BE2C (cell line): ENCODE data around the gene ENTREP1.
"Not testable (repeated sequence)": the region's sequence is repeated elsewhere in the genome, so short reads cannot be mapped to it uniquely, and the experiment has no call there.

ENCODE experiments used
- DNase-seq: peaks from one replicate; pipeline ENCODE4 v3.0.0-alpha.2; 2020
- H3K27me3 ChIP-seq: fragments of 250-450 bp; sonication (Bioruptor Pico); 2 replicates; pipeline ENCODE4 v1.5.1; 2020; ENCODE audit warnings: mild to moderate bottlenecking
- H3K36me3 ChIP-seq: fragments of 250-450 bp; sonication (Bioruptor Pico); 2 replicates; pipeline ENCODE4 v1.5.1; 2020; ENCODE audit warnings: mild to moderate bottlenecking
- H3K4me1 ChIP-seq: fragments of 250-450 bp; sonication (Bioruptor Pico); 2 replicates; pipeline ENCODE4 v1.5.1; 2020
- H3K4me3 ChIP-seq: 2 replicates; pipeline ENCODE4 v1.5.1; 2011; ENCODE audit warnings: low read depth, low read length
- H3K9me3 ChIP-seq: fragments of 250-450 bp; sonication (Bioruptor Pico); 2 replicates; pipeline ENCODE4 v1.5.1; 2020
- CTCF ChIP-seq: IDR thresholded peaks from 2 replicates; pipeline ENCODE4 v1.5.1; 2012; ENCODE audit warnings: mild to moderate bottlenecking, low read depth, low read length

Gene ENTREP1

GRCh38 chr9:69303331-69303730, 21.7 kb upstream of the ENTREP1 start:
- H3K4me3 ChIP-seq = no peak overlapping the region
- no peaks in the 10 kb centered on the region for H3K9me3 ChIP-seq
- H3K36me3 ChIP-seq = no peaks in the 10 kb centered on the region
- no peaks in the 10 kb centered on the region for H3K4me1 ChIP-seq
- no peak for DNase-seq
- no peaks in the 10 kb centered on the region; the same call in 1 of the 2 replicates for H3K27me3 ChIP-seq
- TF ChIP-seq CTCF = no peak

- DNase-seq, H3K4me3 ChIP-seq: not testable (repeated sequence)
These were observed 18.0 kb upstream of the ENTREP1 start for GRCh38 chr9:69306895-69307445.

GRCh38 chr9:69307446-69308205, 17.4 kb upstream of the ENTREP1 start:
- no peak for DNase-seq
- TF ChIP-seq CTCF = no peak
- H3K4me3 ChIP-seq = no peak overlapping the region
- no peaks in the 10 kb centered on the region for H3K36me3 ChIP-seq
- H3K4me1 ChIP-seq = no peaks in the 10 kb centered on the region
- H3K9me3 ChIP-seq = no peaks in the 10 kb centered on the region
- no peaks in the 10 kb centered on the region; the same call in 1 of the 2 replicates for H3K27me3 ChIP-seq

More at GRCh38 chr9:69306895-69307445, 18.0 kb upstream of the ENTREP1 start:
- H3K36me3 ChIP-seq, H3K27me3 ChIP-seq, H3K9me3 ChIP-seq, H3K4me1 ChIP-seq: not testable (repeated sequence)

GRCh38 chr9:69308206-69308931, 16.6 kb upstream of the ENTREP1 start:
- no peak for TF ChIP-seq CTCF
- Histone ChIP-seq H3K4me3 (no peak overlapping the region), H3K4me1 (no peaks in the 10 kb centered on the region), H3K27me3 (no peaks in the 10 kb centered on the region; the same call in 1 of the 2 replicates), H3K9me3 (no peaks in the 10 kb centered on the region), H3K36me3 (no peaks in the 10 kb centered on the region)
- DNase-seq = no peak

GRCh38 chr9:69313175-69313574, 11.8 kb upstream of the ENTREP1 start:
- Histone ChIP-seq H3K36me3 (no peaks in the 10 kb centered on the region), H3K4me1 (no peaks in the 10 kb centered on the region), H3K4me3 (no peak overlapping the region), H3K9me3 (no peaks in the 10 kb centered on the region), H3K27me3 (no peaks in the 10 kb centered on the region)
- no peak for DNase-seq
- no peak for TF ChIP-seq CTCF

GRCh38 chr9:69314547-69314946, 10.5 kb upstream of the ENTREP1 start:
- no peaks in the 10 kb centered on the region for H3K36me3 ChIP-seq
- H3K9me3 ChIP-seq = no peaks in the 10 kb centered on the region
- H3K27me3 ChIP-seq = peaks cover 4% of the 10 kb centered on the region
- H3K4me1 ChIP-seq = no peaks in the 10 kb centered on the region
- H3K4me3 ChIP-seq = no peak overlapping the region
- DNase-seq = no peak
- no peak for TF ChIP-seq CTCF
